HG03442 (cell line): ENCODE results near the gene SLC6A17.

Experiments
- ATAC-seq: cut with Tn5 transposase; IDR thresholded peaks from one replicate; pipeline ENCODE4 v1.9.1; 2021; ENCODE audit warnings: mild to moderate bottlenecking, moderate library complexity; ENCODE audit not compliant: unreplicated experiment

SLC6A17 gene

DNA sequence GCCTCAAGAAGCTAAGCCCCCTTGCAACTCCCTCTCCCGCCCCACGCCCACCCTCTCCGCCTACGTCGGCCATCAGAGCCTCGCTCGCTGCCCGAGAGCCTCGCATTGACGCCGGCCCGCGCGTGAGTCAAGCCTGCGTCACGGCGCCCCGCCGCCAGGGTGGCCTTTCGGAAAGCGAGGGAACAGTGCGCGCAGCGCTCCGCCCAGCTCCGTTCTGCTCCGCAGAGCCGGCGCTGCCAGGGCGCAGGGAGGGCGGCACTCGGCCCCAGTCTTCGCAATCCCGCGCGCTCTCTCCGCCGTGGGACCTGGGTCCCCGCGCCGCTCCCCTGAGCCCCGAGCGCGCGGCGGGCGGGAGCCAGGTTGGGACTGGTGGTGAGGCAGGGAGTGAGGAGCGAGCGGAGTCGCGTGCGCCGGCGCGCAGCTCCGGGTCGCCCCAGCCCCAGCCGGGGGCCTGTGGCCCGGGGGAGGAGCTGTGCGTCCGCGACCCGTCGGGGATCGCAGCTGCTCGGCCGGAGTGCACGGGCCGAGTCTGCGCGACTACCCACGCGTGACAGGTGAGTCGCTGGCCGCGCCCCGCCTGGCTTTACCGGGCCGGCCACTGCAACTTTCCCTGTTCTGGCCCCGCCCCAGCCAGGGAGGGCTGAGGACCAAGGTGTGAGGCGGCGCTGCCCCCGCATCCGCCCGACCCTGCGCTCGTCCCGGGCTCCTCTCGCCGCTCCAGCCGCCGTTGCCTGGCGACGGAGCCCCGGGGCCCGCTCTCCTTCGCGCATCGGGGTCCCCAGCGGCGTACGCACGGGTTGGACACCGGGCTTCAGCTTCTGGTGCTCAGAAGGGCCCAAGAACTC lies at the start of gene SLC6A17:
TSS of gene SLC6A17 (plus strand) at position 165 of the 845 bp plus-strand sequence. CDS start 16,436 bp downstream, outside the sequence.
- no peak for ATAC-seq

DNA sequence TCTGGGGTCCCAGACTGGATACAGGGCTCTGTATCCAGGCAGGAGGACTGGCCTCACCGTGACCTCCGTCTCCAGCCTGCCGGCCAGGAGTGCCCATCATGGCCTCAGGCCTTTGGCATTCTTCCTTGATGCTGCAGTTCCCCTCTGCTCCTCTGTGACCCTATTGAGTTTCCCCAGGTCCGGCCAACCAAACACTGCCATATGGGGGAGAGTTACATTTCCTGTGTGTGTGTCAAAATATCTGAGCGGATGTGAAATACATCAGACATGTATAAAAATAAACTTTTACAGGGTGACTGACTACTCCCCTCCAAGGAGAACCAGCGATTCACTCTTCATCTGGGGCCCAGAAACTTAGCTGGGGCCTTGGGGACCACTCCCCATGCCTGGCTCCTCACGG lies 48.2 kb upstream of the SLC6A17 start:
- no peak for ATAC-seq

DNA sequence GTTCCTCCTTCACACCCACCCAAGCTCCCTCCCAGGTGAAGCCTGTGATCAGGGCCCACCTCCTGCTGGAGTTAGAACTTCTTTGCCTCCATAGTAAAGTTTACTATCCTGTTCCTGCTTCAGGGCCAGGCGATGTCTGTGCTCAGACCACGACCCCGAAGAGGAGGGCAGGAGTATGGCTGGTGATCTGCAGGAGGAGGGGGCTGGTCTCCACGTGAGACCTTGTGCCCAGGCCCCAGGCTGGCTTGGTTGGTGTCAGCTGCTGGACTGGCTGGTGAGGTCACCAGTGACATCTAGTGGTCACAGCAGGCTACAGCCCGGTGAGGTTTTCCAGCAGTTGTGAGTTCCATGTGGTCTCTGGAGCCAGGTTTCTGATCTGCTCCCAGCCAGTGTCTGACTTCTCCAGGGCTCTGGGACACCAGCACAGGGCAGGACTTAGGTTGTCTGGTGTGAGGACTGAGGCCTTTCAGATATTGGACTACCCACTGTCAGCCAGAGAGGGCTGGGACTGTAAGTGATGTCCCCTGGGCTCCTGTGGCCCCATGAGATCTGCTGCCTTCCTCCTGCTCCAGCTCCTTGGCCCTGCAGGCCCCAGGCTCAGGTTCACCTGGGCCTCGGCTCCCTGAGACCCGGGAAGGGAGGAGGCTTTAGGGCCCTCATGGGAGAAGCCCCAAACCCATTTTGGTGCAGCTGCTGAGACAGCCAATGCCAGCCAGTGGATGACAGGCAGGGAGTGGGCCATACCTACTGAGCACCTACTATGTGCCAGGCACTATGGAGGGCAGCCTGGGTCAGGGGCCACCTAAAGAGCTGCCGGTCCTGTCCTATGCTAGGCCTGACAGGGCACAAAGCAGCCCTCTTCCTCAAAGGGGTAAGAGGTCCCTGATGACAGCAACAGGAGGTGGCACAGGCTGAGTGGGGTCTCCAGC lies 44.0 kb upstream of the SLC6A17 start:
- peak; percentile 73 for ATAC-seq

DNA sequence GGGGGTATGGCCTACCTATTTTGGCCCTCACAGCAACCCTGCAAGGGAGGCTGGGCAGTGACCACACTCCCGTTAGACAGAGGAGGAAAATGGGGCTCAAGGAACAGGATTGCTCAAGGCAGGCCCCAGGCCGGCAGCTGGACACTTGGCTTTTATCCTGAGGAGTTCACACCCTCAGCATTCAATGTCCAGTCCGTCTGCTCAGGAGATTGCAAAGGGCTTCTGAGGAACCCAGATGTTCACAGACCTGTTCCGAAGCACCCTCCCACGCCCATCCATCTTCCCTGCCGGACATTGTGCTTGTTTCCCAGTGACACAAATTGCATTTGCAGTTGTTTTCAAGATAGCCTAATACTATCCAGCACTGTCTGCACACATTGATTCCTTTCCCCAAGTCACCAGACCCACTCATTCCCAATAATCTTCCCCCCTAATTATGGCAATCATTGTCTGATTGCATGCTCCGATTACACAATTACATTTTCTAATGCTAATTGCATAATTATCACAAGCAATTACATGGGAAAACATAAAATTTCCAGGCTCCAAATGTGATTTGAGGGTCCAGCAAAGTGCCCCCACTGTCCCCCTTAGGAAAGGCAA lies 42.3 kb upstream of the SLC6A17 start:
- ATAC-seq = no peak

DNA sequence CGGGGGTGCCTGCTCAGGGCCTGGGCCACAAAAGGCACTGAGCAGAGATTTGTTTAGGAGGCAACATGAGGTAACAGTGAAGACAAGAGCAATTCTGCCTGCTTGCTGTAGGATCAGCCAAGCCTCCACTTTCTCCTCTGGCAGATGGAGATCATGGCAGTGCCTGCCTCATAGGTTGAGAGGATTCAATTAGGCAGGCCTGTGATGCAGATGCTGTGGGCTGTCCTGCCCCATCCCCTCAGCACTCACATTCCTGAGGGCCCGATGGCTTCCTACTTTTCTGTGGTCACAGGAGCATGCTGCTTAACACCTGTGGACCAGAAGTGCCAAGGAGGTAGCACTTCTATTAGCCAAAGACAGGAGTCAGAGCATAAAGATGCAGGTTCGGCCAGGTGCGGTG lies 39.2 kb upstream of the SLC6A17 start:
- no peak for ATAC-seq

DNA sequence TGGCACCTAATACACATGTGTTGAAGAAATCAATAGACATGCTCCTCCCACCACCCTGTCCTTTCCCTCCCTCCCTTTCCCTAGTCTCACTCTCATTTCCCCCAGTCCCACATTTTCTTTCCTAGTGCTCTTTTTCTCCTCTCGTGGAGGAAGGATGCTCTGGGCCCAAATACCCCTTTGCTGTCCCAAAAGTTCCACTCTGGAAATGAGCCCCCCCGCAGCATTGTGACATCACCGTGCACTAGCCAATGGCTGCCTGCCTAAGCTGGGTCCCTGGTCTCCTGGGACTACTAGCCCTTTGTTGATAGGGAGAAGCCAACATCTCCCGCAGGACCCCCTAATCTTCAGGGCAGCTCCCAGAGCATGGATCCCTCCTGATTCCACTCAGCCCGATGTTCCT lies 38.2 kb upstream of the SLC6A17 start, which contains the start of gene UBL4B:
TSS of gene UBL4B (plus strand) at position 301 of the 400 bp plus-strand sequence. CDS start at position 393, 92 bp downstream.
- ATAC-seq = no peak

DNA sequence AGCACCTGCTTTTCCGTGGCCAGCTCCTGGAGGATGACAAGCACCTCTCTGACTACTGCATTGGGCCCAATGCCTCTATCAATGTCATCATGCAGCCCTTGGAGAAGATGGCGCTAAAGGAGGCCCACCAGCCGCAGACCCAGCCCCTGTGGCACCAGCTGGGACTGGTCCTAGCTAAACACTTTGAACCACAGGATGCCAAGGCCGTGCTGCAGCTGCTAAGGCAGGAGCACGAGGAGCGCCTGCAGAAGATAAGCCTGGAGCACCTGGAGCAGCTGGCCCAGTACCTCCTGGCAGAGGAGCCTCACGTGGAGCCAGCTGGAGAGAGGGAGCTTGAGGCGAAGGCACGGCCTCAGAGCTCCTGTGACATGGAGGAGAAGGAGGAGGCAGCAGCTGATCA lies 37.6 kb upstream of the SLC6A17 start:
- no peak for ATAC-seq

DNA sequence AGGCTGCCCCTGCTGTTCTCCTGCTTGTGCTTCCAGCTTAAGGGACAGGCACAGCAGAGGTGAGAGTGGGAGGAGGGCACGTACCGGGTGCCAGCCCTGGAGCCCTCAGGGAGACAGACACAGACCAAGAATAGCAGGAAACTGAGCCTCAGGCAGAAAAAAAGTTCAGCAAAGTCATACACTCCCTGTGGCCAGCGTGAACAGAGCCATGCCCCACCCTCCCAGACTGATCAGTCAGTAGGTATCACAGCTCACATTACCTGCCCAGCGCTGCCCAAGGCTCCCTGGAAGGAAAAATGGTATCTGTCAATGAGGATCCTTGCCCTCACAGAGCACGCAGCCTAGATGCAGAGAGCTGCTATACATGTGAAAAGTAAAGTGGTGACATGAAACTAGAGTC lies 36.7 kb upstream of the SLC6A17 start:
- no peak for ATAC-seq

DNA sequence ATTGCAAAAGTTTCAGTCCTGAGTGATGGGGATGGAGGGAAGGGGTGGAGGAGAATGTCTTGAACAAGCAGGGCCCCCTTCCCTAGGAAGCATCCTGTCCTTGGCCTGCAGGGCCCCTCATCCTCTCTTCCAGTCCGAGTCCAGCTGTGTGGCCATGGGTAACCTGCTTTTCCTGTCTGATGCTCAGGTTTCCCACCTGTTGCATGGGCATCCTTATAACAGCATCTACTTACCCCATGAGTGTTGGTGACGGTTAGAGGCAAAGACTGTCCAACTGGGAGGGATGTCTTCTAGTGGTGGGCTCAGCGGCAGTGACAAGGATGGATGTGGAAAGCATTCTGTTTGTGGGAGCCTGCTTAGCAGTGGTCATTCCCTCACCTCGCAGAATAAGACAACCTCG lies 36.1 kb upstream of the SLC6A17 start:
- ATAC-seq = no peak

DNA sequence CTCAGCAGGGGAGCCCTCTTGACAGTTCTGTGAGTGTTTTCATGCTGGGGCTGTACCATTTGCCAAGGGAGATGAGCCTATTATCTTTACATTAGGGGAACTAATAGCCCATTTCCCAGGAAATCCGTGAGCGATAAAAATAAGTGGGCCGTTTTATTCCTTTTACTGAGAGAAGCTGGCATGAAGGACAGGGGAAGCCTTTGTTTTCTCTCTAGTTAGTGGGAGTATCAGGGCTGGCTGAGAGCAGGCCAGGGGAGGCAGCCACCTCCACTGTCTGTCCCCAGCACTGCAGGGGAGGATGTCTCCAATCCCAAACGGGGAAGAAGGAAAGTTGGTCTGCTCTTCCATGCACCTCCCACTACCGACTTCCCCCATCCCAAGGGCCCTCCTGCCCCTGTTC lies 35.5 kb upstream of the SLC6A17 start:
- no peak for ATAC-seq

DNA sequence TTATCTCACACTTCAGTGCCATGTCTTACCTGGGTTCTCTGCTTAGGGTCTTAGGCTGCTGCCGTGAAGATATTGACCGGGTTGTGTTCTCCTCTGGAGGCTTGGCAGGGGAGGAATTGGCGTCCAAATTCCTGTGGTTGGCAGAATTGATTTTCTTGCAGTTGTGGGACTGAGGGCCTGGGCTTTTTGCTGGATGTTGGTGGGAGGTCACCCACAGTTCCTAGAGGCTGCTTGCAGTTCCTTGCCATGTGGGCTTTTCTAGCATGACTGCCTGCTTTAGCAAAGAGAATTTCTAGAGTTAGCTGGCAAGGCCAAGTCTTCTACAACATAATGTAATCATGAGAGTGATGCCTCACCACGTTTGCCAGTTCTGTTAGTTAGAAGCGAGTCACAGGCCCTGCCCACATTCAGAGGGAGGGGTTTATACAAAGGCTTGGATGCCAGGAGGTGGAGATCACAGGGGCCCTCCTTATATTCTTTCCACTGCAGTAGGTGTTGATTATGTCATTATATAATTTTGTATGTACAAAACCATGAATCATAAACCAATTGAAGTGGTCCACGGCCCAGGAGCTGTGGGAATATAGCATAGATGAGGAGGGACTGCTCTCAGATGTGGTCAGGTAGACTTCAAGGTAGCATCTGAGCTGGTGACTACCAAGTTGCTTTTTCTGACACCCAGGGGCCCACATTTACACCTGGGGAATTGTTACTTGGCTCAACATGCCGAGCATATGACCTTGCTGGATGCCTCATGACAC lies 31.5 kb upstream of the SLC6A17 start:
- no peak for ATAC-seq

DNA sequence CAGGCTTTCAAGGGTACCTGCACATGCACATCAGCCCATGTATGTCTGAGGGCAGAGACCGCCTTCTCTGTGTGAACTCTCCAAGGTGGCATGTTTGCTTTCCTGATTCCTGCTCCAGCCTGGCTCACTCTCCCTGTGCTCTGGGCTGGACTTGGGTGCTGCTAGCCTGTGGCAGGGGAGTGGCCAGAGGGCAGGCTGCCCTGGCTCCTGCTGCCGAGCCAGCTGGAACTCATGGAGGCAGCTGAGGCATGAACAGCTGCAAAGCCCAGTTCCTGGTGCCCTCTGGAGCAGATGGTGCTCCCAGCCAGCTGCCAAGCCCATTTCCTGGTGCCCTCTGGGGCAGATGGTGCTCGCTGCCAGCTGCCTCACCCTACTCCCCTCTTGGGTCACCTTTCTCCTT lies 30.5 kb upstream of the SLC6A17 start:
- ATAC-seq = no peak

DNA sequence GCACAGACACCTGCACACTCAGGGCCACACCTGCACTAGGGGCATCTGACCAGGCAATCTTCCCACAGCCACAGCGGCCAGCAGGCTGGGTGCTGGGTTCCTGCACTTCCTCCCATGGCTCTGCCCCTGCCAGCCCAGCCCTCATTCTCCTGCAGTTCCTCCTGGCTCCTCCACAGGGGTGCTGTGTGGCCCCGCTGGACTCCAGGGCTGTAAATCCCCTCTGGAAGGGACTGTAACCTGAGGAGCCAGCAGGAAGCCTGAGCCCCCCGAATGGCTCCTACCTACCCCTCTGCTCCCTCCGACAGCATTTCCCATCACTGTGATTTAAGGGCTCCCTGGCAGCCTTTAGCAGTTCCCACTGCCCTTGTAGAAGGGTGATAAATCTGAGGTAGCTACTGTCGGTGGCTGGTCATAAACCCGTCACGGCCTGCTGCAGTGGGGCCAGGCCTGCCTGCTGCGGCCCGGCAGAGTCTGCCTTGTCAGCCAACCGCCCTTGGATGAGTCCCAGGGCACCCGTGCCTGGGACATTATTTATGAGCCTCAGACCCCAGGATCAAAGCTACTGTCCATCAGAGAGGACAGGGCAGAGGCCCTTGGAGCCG lies 29.2 kb upstream of the SLC6A17 start:
- ATAC-seq = no peak

DNA sequence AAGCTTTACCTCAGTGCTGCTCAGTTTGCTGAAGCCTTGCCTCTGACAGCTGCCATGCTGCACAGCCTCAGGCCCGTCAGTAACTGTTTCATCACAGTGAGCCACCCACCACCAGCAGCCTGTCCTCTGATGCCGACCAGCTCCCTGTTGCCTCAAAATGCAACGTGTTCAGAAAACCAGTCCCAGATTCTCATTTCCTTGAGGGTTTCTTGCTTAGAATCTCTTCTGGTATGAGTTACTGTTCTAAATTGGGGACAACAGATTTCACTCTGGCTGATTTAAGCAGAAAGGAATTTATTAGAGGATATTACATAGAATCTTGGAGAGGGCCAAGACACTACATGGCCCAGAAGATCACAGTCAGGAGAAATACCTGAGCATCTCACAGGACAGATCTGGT lies 27.1 kb upstream of the SLC6A17 start:
- ATAC-seq = no peak

DNA sequence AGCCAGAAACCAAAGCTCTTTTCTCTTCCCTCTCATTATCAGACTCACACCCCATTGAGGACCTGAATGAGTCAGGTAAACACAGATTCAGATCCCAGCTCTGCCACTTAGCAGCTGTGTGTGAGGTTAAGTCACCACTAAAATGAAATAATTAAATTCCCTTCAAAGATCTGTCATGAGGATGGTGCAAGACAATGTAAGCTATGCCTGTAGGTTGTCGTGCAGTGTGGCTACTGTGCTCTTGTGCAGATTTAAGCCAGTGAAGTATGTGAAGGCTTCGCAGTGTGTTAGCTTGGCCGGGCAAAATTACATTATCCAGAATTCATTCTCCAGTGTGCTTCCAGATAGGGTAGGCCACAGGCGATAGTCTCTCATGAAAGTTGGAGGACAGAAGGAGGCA lies 24.5 kb upstream of the SLC6A17 start:
- ATAC-seq = no peak

DNA sequence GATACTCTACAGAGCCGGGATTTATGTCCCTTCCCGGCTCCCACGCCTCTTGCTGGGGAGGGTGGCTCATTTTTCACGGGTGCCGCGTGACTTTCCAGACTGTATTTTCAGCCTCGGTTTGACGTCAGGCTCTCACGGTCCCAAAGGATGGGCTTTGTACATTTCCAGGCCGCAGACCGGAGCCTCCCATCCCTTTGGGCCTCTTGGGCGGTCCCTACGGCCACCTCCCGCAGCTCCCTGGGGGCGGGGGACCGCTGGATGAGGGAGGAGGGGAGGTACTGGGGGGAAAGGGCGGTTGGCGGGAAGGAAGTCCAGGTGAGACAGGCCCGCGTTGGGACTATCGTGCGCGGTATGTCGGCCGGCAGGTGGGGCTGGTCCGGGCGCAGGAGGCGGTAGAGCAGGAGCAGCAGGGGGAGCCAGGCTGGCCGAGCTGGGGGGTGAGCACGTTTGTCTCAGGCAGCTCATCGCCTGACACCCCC lies 20.1 kb upstream of the SLC6A17 start:
- no peak for ATAC-seq

DNA sequence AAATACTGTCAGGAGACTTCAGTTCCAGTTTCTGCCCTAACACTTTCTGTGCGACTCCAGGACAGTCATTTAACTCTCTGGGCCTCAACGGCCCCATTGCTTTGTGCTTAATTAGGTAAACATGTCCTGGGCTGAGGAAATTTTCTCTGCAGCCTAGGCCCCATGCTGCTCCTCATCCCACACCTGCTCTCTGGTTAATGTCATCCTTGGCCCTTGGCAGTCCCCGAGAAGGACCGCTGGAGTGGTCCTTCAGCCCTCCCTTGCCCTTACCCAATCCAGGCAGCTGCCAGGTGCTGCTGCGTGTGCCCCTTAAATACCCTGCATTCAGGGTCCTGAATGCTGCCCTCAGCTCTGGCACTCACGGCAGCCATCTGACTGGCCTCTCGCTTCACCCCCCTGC lies 19.3 kb upstream of the SLC6A17 start:
- ATAC-seq = no peak

DNA sequence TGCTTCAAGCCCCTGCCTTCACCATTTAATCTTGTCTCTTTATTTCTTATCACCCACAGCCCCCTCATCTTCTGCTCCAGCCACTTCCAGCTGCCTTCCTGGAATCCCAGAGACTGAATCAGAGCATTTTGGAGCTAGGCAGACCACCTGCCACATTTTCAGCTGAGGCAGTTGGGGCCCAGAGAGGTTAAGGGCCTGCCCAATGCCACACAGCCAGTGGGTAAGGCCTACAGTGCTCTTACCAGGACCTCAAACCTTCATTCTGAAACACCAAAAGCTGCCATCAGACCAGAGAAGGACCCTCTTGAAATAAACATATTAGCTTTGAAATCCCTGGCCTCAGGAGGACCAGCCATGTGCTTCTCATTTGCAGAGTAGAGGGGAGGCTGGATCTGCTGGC lies 17.6 kb upstream of the SLC6A17 start:
- no peak for ATAC-seq

DNA sequence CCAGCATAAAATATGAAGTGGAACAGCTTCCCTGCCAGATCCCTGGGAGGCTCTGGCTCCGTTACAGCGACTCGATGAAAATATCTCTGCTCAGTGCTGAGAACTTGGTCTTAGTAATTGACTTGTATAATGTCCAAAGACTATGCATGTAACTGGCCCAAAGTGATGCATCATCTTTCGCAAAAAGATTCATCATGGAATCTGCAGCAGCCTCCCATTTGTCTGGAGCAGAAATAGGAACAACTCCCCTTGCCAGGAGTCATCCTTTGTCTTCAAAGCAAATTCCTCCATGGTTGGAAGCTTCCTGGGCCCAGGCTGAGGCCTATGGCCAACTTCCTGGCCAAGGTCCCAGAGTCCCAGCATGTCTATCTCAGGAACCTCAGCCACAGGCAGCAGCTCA lies 16.9 kb upstream of the SLC6A17 start:
- ATAC-seq = no peak

DNA sequence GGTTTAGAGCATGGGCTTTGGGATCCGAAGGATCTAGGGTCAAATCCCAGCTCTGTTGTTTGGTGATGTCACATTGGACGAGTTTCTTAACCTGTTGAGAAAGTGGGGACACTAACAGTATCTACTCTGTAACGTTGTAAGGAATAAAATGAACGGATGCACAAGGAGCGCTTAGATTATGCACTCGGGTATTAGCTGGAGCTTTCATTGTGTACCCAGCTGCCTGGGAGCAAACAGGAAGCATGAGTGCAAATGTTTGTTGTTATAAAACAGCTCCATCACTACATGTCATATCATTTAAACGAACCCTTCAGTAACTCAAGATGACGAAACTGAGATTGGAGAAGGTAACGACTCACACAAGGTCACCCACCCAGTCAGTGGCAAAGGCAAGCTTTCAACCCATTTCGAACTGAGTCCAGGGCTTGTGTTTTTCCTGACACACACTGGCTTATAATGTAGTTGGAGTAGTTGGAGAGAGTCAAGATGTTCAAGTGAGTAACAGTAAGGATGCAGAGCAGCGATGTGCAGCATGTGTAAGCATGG lies 16.2 kb upstream of the SLC6A17 start:
- no peak for ATAC-seq
